Measurements from ENCODE around the gene TEKT1.
"Not testable (repeated sequence)": the region's sequence is repeated elsewhere in the genome, so short reads cannot be mapped to it uniquely, and the experiment has no call there.

The TEKT1 gene

DNA sequence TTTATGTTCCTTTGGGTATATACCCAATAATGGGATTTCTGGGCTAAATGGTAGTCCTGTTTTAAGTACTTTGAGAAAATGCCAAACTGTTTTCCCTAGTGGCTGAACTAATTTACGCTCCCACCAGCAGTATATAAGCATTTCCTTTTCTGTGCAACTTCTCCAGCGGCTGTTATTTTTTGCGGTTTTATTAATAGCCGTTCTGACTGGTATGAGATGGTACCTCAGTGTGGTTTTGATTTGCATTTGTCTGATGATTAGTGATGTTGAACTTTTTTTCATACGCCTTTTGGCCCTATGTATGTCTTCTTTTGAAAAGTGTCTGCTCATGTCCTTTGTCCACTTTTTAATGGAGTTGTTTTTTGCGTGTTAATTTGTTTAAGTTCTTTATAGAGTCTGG lies 25.8 kb upstream of the TEKT1 start:
- Histone ChIP-seq H3K9me3 (ENCODE audit: severe bottlenecking) (no peaks in the 10 kb centered on the region), H3K36me3 (ENCODE audit: low read depth) (peaks cover 7% of the 10 kb centered on the region), H3K4me3 (ENCODE audit: severe bottlenecking) (no peak overlapping the region), H3K27me3 (ENCODE audit: insufficient read depth, poor library complexity, severe bottlenecking) (no peaks in the 10 kb centered on the region), H3K4me1 (ENCODE audit: insufficient read depth, poor library complexity, severe bottlenecking) (no peaks in the 10 kb centered on the region), H3K27ac (ENCODE audit: poor library complexity, severe bottlenecking) (no peak overlapping the region)
- ATAC-seq (ENCODE audit: low read depth) (no peak), DNase-seq (ENCODE audit: low spot score) (no peak)
- TF ChIP-seq, protein P1, sequence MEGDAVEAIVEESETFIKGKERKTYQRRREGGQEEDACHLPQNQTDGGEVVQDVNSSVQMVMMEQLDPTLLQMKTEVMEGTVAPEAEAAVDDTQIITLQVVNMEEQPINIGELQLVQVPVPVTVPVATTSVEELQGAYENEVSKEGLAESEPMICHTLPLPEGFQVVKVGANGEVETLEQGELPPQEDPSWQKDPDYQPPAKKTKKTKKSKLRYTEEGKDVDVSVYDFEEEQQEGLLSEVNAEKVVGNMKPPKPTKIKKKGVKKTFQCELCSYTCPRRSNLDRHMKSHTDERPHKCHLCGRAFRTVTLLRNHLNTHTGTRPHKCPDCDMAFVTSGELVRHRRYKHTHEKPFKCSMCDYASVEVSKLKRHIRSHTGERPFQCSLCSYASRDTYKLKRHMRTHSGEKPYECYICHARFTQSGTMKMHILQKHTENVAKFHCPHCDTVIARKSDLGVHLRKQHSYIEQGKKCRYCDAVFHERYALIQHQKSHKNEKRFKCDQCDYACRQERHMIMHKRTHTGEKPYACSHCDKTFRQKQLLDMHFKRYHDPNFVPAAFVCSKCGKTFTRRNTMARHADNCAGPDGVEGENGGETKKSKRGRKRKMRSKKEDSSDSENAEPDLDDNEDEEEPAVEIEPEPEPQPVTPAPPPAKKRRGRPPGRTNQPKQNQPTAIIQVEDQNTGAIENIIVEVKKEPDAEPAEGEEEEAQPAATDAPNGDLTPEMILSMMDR (IDR thresholded peaks at IDR 0.05; ENCODE audit: poor library complexity, severe bottlenecking): no peak

DNA sequence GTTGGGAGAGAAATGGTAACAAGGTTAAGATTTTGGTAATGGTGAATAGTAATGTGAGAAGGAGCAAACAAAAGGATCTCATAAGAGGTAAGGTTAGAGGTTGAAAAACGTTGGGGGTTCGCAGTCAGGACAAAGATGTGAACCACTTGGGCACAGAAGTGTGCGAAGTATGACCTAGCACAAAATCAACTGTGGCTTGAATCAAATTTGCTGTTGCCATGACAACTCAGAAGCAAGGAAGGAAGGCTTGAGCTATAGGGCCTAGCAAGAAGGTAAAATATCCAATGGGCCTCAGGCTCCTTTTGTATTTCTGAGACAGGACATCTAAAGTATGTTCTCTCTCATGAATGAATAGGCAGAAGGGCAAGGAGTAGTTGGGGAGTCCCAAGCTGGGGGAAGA lies 24.5 kb upstream of the TEKT1 start:
- H3K4me3 ChIP-seq (ENCODE audit: severe bottlenecking): no peak overlapping the region
- ATAC-seq (ENCODE audit: low read depth) (no peak), DNase-seq (ENCODE audit: low spot score) (no peak)
- H3K27ac ChIP-seq (ENCODE audit: poor library complexity, severe bottlenecking): no peak overlapping the region
- H3K36me3 ChIP-seq (ENCODE audit: low read depth): peaks cover 7% of the 10 kb centered on the region
- TF ChIP-seq, protein P1 (IDR thresholded peaks at IDR 0.05; ENCODE audit: poor library complexity, severe bottlenecking): no peak
- H3K4me1 ChIP-seq (ENCODE audit: insufficient read depth, poor library complexity, severe bottlenecking): no peaks in the 10 kb centered on the region
- H3K27me3 ChIP-seq (ENCODE audit: insufficient read depth, poor library complexity, severe bottlenecking): no peaks in the 10 kb centered on the region
- H3K9me3 ChIP-seq (ENCODE audit: severe bottlenecking): no peaks in the 10 kb centered on the region

GRCh38 chr17:6853764-6854442 lies 22.4 kb upstream of the TEKT1 start:
- ATAC-seq (ENCODE audit: low read depth) (peak; percentile 58), DNase-seq (ENCODE audit: low spot score) (no peak)
- Histone ChIP-seq H3K36me3 (ENCODE audit: low read depth) (peaks cover 7% of the 10 kb centered on the region), H3K4me1 (ENCODE audit: insufficient read depth, poor library complexity, severe bottlenecking) (no peaks in the 10 kb centered on the region), H3K9me3 (ENCODE audit: severe bottlenecking) (no peaks in the 10 kb centered on the region), H3K27ac (ENCODE audit: poor library complexity, severe bottlenecking) (peak overlapping the region; percentile 31), H3K4me3 (ENCODE audit: severe bottlenecking) (peak overlapping the region; percentile 29), H3K27me3 (ENCODE audit: insufficient read depth, poor library complexity, severe bottlenecking) (no peaks in the 10 kb centered on the region)
- TF ChIP-seq, protein P1 (IDR thresholded peaks at IDR 0.05; ENCODE audit: poor library complexity, severe bottlenecking): peak; percentile 39

DNA sequence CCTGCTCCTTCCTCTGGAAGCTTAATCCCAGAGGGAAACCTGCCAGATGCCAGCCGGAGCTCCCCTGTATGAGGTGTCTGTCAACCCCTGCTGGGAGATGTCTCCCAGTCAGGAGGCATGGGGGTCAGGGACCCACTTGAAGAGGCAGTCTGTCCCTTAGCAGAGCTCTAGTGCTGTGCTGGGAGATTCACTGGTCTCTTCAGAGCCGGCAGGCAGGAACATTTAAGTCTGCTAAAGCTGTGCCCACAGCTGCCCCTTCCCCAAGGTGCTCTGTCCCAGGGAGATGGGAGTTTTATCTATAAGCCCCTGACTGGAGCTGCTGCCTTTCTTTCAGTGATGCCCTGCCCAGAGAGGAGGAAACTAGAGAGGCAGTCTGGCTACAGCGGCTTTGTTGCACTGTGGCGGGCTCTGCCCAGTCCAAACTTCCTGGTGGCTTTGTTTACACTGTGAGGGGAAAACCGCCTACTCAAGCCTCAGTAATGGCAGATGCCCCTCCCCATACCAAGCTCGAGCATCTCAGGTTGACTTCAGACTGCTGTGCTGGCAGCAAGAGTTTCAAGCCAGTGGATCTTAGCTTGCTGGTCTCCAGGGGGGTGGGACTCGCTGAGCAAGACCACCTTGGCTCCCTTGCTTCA lies 17.1 kb upstream of the TEKT1 start:
- ATAC-seq (ENCODE audit: low read depth); H3K36me3 ChIP-seq (ENCODE audit: low read depth); H3K4me1 ChIP-seq (ENCODE audit: insufficient read depth, poor library complexity, severe bottlenecking); DNase-seq (ENCODE audit: low spot score); H3K27ac ChIP-seq (ENCODE audit: poor library complexity, severe bottlenecking); H3K9me3 ChIP-seq (ENCODE audit: severe bottlenecking); H3K27me3 ChIP-seq (ENCODE audit: insufficient read depth, poor library complexity, severe bottlenecking); H3K4me3 ChIP-seq (ENCODE audit: severe bottlenecking): not testable (repeated sequence)

DNA sequence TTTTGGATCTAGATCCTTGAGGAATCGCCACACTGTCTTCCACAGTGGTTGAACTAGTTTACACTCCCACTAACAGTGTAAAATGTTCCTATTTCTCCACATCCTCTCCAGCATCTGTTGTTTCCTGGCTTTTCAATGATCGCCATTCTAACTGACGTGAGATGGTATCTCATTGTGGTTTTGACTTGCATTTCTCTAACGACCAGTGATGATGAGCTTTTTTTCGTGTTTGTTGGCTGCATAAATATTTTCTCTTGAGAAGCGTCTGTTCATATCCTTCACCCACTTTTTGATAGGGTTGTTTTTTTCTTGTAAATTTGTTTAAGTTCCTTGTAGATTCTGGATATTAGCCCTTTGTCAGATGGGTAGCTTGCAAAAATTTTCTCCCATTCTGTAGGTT lies 14.6 kb upstream of the TEKT1 start:
- H3K27ac ChIP-seq (ENCODE audit: poor library complexity, severe bottlenecking); H3K9me3 ChIP-seq (ENCODE audit: severe bottlenecking); H3K4me1 ChIP-seq (ENCODE audit: insufficient read depth, poor library complexity, severe bottlenecking); H3K4me3 ChIP-seq (ENCODE audit: severe bottlenecking); H3K36me3 ChIP-seq (ENCODE audit: low read depth); ATAC-seq (ENCODE audit: low read depth); DNase-seq (ENCODE audit: low spot score); H3K27me3 ChIP-seq (ENCODE audit: insufficient read depth, poor library complexity, severe bottlenecking): not testable (repeated sequence)

- not testable (repeated sequence) for H3K9me3 ChIP-seq (ENCODE audit: severe bottlenecking); H3K27me3 ChIP-seq (ENCODE audit: insufficient read depth, poor library complexity, severe bottlenecking); H3K27ac ChIP-seq (ENCODE audit: poor library complexity, severe bottlenecking); H3K4me3 ChIP-seq (ENCODE audit: severe bottlenecking); H3K4me1 ChIP-seq (ENCODE audit: insufficient read depth, poor library complexity, severe bottlenecking); ATAC-seq (ENCODE audit: low read depth); H3K36me3 ChIP-seq (ENCODE audit: low read depth); DNase-seq (ENCODE audit: low spot score)
Measured at GRCh38 chr17:6844406-6844805, 12.9 kb upstream of the TEKT1 start.
